Stimulated activated CD4-positive, alpha-beta T cell treated with anti-CD3 and anti-CD28 coated beads, Interleukin-2, amount 100 ng/mL, for 48 hours (primary cell): ENCODE data around the gene F5.

ENCODE experiments used
- DNase-seq, 2 donors: peaks; one replicate each; pipeline ENCODE4 v3.0.0-alpha.2; 2020

The F5 gene

DNA sequence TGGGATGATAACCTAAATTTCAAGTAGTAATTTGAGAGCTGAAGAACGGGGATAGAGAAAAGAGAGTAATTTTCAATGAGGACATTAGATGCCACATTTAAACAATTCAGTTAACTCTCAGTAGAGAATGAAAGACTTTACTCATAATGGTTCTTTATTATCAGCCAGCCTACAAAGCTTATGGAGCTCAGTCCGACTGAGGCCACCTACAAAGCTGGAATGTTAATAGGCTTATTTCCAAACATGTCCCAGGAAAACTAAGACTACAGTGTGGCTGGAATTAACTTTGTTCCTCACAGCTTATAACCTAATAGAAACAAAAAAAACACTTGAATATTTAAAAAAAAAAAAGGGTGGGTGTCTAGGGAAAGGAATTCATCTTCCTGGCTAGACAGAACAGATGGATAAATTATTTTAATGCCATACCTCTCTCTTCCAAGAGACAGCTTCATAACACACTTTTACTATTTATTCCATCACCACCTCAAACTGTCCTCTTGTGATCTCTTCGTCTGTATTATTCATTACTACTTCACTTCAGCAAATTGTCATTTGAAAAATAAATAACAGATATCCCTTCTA, 110.4 kb downstream of the F5 start:
- no peak for DNase-seq

DNA sequence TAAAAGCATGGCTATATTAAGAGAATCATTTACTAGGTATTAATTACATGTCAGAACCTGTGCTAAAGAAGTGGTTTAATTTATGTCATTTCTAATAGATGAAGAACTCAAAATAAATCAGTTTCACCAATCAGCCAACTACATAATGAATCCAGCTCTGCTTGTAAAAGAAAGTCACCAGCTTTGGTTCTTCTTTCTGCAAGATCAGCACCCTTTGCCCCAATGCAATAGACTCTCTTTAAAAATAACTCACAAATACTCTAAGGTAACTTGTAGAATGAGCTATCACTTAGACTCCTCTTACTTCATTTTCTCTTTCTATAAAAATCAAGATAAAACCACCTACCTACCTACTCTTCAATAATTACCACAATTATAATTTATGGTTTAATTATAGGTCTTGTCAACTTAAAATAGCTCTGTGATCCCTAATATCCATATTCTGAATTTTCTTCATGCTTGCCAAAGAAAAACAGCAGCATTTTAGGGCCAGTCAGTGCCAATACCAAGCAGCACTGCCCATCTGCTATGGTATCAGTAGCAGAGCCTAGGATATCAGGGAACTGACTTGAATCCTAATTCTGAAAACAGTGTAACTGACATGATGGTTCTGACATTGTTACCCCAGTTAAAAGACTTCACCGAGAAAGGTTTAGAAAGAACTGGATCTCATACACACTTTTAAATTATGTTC, 111.8 kb downstream of the F5 start:
- DNase-seq: no peak

DNA sequence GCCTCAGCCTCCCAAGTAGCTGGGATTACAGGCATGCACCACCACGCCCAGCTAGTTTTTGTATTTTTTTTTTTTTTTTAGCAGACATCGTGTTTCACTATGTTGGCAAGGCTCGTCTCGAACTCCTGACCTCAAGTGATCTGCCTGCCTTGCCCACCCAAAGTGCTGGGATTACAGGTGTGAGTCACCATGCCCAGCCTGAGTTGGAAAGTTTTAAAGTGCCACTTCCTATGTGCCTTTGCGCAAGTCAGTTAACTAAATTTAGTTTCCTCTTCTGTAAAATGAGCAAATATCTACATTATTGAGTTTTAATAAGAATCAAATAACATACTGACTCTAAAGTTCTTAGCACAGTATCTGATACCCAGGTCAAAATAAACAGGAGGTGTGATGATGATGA, 112.9 kb downstream of the F5 start:
- DNase-seq: no peak

DNA sequence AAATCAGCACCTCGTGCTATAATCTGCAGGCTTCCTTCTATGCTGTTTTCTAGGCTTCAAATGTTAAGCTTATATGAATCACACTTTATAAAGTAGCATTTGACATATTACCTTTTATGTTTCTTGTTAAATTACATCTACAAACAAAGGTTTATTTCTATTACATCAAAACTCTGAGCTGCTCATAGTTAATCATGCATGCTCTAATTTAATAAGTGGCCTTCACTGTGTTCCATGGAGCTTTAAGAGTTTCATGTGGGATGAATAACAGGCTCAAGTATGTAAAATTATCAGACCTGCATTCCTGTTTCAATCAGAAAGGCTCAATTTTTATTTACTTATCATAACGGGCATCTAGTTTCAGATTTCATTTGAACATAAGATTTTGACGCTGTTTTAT, 113.5 kb downstream of the F5 start:
- no peak for DNase-seq

DNA sequence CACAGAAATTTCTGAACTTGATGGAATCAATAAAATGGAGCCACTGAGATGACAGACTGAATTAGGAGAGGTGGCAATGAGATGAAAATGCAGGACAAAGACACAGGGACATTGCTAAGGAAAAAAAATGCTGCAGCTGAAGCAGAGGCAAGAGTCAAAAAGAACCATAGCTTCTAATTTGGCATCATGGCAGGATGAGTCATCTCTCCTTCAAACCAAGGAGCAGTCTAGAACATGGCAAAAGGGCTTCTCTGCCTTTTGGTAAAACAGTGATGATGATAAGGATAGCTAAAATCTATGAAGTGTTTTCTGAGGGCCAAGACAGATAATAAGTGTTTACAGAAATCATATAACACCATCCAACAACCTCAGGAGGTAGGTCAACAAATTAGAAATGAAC, 117.3 kb downstream of the F5 start:
- no peak for DNase-seq

DNA sequence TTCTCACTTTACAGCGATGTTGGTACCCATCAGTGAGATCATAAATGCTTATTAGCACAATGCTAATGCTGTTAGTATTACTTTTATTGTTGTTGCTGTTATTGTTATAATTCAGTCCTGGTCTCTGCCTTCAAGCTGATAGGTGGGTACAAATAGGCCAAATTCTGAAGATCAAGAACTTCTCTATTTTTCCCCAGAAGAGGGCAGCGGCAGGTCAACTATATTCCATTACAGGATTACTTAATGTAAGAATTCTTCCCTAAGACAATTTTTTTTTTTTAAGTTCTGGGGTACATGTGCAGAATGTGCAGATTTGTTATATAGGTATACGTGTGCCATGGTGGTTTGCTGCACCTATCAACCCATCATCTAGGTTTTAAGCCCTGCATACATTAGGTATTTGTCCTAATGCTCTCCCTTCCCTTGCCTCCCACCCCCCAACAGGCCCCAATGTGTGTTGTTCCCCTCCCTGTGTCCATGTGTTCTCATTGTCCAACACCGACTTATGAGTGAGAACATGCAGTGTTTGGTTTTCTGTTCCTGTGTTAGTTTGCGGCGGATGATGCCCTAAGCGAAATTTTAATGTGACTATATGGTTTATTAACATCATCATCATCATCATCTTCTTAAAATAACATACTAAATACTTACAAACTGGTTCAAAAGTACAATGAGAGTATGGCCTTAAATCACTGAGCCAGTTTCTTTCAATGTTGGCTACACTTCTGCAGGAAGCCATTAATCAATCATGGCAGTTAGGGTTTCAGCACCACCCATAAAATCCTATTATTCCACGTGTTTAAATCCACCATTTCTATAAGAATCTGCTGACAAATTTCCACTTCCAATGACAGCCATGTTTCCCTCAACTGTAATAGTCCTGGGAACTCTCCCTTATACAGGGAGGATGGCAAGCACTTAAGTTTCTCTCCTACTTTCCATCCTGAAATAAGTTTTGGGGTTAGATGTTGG, 119.7 kb downstream of the F5 start:
- DNase-seq: peak in 1 of 2 donors; percentile 14

DNA sequence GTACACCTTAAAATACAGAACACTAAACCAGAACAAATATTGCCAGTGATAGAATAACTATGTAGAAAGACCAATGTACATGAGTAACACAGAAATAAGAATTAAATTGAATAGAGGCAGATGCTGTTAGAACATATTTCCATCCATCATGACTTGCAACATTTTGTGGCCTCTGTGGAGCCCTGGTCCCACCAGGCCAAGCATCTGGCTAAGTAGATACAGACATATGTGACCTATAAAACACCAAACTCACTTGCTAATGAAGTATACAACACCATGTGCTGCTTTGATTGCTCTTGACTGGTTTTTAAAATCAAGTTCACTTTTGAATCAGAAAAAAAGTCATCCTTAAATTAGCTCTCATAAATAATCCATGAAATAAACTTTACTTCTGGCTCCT, 121.0 kb downstream of the F5 start:
- DNase-seq: no peak
